OCI-LY1 (cell line): Measurements from ENCODE around the gene XCL1.

ENCODE experiments used
- H2AFZ ChIP-seq: fragments of 200-600 bp; sonication (generic), shearing (Covaris generic); 2 replicates; pipeline ENCODE4 v1.6.0; 2014; ENCODE audit warnings: antibody characterized with exemption, mild to moderate bottlenecking, low read length
- H3F3A ChIP-seq: fragments of 200-600 bp; sonication (generic), shearing (Covaris generic); 2 replicates; pipeline ENCODE4 v1.6.0; 2014; ENCODE audit warnings: mild to moderate bottlenecking, antibody characterized with exemption, low read length, moderate library complexity; ENCODE audit not compliant: insufficient read depth
- H3K27ac ChIP-seq: fragments of 200-600 bp; sonication (generic); 2 replicates; pipeline ENCODE4 v1.5.1; 2014; ENCODE audit warnings: low read length, mixed run types, mild to moderate bottlenecking, low read depth; ENCODE audit not compliant: poor library complexity, severe bottlenecking
- H3K27me3 ChIP-seq: fragments of 200-600 bp; sonication (generic); 2 replicates; pipeline ENCODE4 v1.6.0; 2014; ENCODE audit warnings: antibody characterized with exemption, mild to moderate bottlenecking, low read length, moderate library complexity; ENCODE audit not compliant: insufficient read depth
- H3K36me3 ChIP-seq: fragments of 200-600 bp; sonication (generic); 2 replicates; pipeline ENCODE4 v1.6.1; 2014; ENCODE audit warnings: mild to moderate bottlenecking, antibody characterized with exemption, low read length, moderate library complexity, mixed read lengths; ENCODE audit not compliant: insufficient read depth
- H3K4me1 ChIP-seq: fragments of 200-600 bp; sonication (generic); 2 replicates; pipeline ENCODE4 v1.5.1; 2014; ENCODE audit warnings: mild to moderate bottlenecking, low read length, moderate library complexity; ENCODE audit not compliant: insufficient read depth, severe bottlenecking
- H3K4me2 ChIP-seq: fragments of 200-600 bp; sonication (generic), shearing (Covaris generic); 2 replicates; pipeline ENCODE4 v1.6.1; 2014; ENCODE audit warnings: low read length
- H3K4me3 ChIP-seq: fragments of 200-600 bp; sonication (generic); 2 replicates; pipeline ENCODE4 v1.5.1; 2014; ENCODE audit warnings: low read length, low read depth, mild to moderate bottlenecking, mixed read lengths; ENCODE audit not compliant: poor library complexity, severe bottlenecking
- H3K79me2 ChIP-seq: fragments of 200-600 bp; shearing (Covaris generic); 2 replicates; pipeline ENCODE4 v1.6.1; 2016; ENCODE audit warnings: mixed run types, low read length, mixed read lengths; ENCODE audit not compliant: insufficient read depth
- H3K9ac ChIP-seq: fragments of 200-600 bp; sonication (generic), shearing (Covaris generic); 2 replicates; pipeline ENCODE4 v1.6.1; 2014; ENCODE audit warnings: mild to moderate bottlenecking, low read length, mixed read lengths
- H3K9me2 ChIP-seq: fragments of 200-600 bp; sonication (generic), shearing (Covaris generic); 2 replicates; pipeline ENCODE4 v1.6.1; 2014; ENCODE audit warnings: low read depth, mild to moderate bottlenecking, low read length, mixed read lengths
- H3K9me3 ChIP-seq: fragments of 200-600 bp; shearing (Covaris generic); 2 replicates; pipeline ENCODE4 v1.6.1; 2014; ENCODE audit warnings: low read length, mixed read lengths
- H4K20me1 ChIP-seq: fragments of 200-600 bp; sonication (generic), shearing (Covaris generic); 2 replicates; pipeline ENCODE4 v1.6.0; 2016; ENCODE audit warnings: mild to moderate bottlenecking, low read length; ENCODE audit not compliant: insufficient read depth
- CTCF ChIP-seq: fragments of 200-600 bp; sonication (generic), shearing (Covaris generic); IDR thresholded peaks from 2 replicates; pipeline ENCODE4 v1.5.1; 2017; ENCODE audit warnings: mild to moderate bottlenecking, antibody characterized with exemption, low read length, moderate library complexity, mixed read lengths
- EZH2 ChIP-seq: fragments of 200-600 bp; sonication (generic), shearing (Covaris generic); IDR thresholded peaks from 2 replicates; pipeline ENCODE4 v1.8.0; 2017; ENCODE audit warnings: borderline replicate concordance, mixed run types, mild to moderate bottlenecking, antibody characterized with exemption, low read length, moderate library complexity, mixed read lengths

Gene XCL1

DNA sequence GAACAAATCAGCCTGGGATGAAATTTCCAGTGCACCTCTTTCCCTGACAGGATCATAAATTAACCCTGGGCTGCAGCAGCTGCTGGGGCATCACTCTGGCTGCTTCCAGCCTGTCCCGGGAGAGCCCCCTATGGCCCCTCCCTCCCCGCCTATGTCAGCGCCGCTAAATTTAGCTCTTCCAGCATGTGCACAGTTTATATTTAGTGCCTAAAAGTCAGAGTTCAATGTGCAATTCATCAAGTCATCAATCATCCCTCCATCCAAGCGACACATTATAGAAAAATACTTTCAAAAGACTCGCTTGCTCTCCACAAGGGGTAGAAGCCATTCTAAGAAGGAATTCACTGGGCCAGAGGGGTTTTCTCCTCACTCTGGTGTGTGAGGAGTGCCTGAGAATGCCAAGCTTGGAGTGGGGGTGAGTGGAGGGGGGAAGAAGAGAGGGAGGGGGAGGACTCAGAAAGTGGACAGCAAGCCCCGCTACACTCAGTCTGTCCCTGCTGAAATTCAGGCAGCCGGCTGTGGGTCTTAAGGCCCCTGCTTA, 37.4 kb downstream of the XCL1 start:
- Histone ChIP-seq H2AFZ (no peak overlapping the region), H3K9me2 (no peaks in the 10 kb centered on the region), H3K79me2 (no peaks in the 10 kb centered on the region), H3K9me3 (no peaks in the 10 kb centered on the region), H3K4me3 (no peak overlapping the region), H3K9ac (no peak overlapping the region), H4K20me1 (no peaks in the 10 kb centered on the region; the same call in 1 of the 2 replicates), H3K4me2 (no peak overlapping the region), H3K36me3 (no peaks in the 10 kb centered on the region), H3K27ac (no peak overlapping the region), H3K4me1 (no peaks in the 10 kb centered on the region), H3F3A (no peaks in the 10 kb centered on the region), H3K27me3 (no peaks in the 10 kb centered on the region)
- no peak for TF ChIP-seq CTCF
- no peak for TF ChIP-seq EZH2

GRCh38 chr1:168614235-168614634, 37.8 kb downstream of the XCL1 start:
- Histone ChIP-seq H3K4me1 (no peaks in the 10 kb centered on the region), H3K27ac (no peak overlapping the region), H3K4me2 (no peak overlapping the region), H3K27me3 (no peaks in the 10 kb centered on the region), H4K20me1 (no peaks in the 10 kb centered on the region; the same call in 1 of the 2 replicates), H3K36me3 (no peaks in the 10 kb centered on the region), H3K4me3 (no peak overlapping the region), H3K9me2 (no peaks in the 10 kb centered on the region), H3K9ac (no peak overlapping the region), H3F3A (no peaks in the 10 kb centered on the region), H2AFZ (no peak overlapping the region), H3K79me2 (no peaks in the 10 kb centered on the region), H3K9me3 (no peaks in the 10 kb centered on the region)
- TF ChIP-seq EZH2 (no peak), CTCF (no peak)

DNA sequence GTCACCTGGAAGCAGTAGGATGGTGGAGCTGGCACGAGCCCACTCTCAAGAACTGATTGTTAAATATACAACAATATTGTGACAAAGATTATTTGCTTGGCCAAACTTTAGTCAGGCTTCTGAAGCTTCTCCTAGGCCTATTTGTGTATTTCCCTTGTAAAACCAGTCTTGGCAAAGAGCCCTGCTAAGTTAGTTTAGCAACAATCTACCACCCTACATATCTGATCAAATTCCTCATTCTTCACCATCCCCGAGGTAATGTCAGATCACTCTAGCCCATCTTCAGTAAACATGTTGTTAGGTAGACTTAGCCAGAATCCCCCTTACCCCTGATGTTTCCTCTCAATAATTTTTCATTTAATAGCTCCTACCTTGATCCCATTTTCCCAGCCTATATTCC, 39.6 kb downstream of the XCL1 start:
- Histone ChIP-seq H4K20me1 (no peaks in the 10 kb centered on the region), H3K4me3 (no peak overlapping the region), H3K4me1 (no peaks in the 10 kb centered on the region), H3F3A (no peaks in the 10 kb centered on the region), H3K27ac (no peak overlapping the region), H3K4me2 (no peak overlapping the region), H3K9ac (no peak overlapping the region), H3K9me2 (no peaks in the 10 kb centered on the region), H2AFZ (no peak overlapping the region), H3K27me3 (no peaks in the 10 kb centered on the region), H3K36me3 (no peaks in the 10 kb centered on the region), H3K79me2 (no peaks in the 10 kb centered on the region), H3K9me3 (no peaks in the 10 kb centered on the region)
- TF ChIP-seq CTCF (no peak), EZH2 (no peak)
